SK-N-MC (cell line): ENCODE measurements around the gene TNRC6C.

ENCODE experiments used
- EZH2 ChIP-seq: fragments of 200-600 bp; sonication (generic); IDR thresholded peaks from one replicate; pipeline ENCODE4 v1.6.1; 2017; ENCODE audit warnings: antibody characterized with exemption
- FOXP2 ChIP-seq: optimal IDR thresholded peaks from 2 replicates; pipeline ENCODE3; 2011; ENCODE audit warnings: mild to moderate bottlenecking, moderate library complexity; ENCODE audit not compliant: insufficient read depth; ENCODE audit errors: extremely low read length, control extremely low read depth
- POLR2AphosphoS5 ChIP-seq: IDR thresholded peaks from 2 replicates; pipeline ENCODE4 v1.6.1; 2012; ENCODE audit warnings: mild to moderate bottlenecking, low read depth, low read length, borderline replicate concordance

DNA sequence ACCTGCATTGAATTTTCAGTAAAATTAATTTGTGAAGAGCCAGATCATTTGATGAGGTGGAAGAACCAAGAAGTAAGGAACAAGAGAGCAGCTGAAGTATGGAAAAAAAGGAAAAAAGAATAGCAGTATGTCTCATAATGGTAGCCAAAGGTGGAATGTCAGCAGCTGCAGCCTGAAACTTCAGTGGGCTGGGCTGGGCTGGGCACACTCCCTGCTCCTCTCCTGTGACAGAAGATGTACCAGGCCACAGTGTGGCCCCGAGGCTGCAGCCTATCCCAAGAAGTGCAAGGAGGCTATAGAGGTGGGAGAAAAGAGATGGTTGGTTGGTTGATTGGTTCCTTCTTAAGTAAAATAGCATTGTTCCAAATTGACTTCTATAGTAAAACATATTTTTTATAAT is 84.5 kb downstream of the TNRC6C start:
- TF ChIP-seq POLR2AphosphoS5: no peak
- no peak for TF ChIP-seq EZH2
- TF ChIP-seq FOXP2: no peak
